HL-60/S4 (cell line): ENCODE data around the gene PDX1.

Source experiments
- in situ Hi-C: fragments of 300-500 bp; cut with MboI; formaldehyde crosslinking; loops from 2 replicates; pipeline ENCODE4 v1.14.3; 2022; ENCODE audit warnings: low sequenced_read_pairs

The PDX1 gene

GRCh38 chr13:27954406-27954851, 34.6 kb downstream of the PDX1 start:
- in situ Hi-C loops: loop anchor here (25.0 kb wide), 2 partner anchors 117 to 567 kb away; no protein-coding TSS in a partner anchor

DNA sequence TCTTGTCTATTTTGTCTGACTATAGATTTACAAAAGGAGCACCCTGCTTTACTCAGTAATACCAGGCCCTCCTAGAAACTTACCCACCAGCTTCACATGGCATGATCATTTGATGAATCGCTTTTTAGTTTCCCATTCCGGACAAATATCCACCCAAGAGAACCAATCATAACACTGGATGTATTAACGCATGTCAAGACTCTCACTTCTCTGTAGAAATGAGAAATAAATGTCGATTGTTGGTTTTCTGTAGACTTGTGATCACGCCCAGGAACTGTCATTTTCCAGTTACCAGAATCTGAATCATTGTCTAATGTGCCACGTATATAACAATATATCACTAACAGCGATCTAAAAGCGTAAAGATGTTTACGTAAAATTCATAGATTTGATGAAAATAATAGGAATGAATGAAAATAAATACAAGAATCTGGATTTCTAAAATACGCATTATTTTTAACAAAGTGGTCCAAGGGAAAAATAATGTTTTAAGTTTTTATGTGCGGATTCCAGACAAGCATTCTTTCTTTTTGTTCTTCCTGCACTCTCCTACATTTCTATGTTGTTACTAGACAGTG, 35.3 kb downstream of the PDX1 start:
- in situ Hi-C loops: loop anchor here (25.0 kb wide), 2 partner anchors 118 to 568 kb away; no protein-coding TSS in a partner anchor

DNA sequence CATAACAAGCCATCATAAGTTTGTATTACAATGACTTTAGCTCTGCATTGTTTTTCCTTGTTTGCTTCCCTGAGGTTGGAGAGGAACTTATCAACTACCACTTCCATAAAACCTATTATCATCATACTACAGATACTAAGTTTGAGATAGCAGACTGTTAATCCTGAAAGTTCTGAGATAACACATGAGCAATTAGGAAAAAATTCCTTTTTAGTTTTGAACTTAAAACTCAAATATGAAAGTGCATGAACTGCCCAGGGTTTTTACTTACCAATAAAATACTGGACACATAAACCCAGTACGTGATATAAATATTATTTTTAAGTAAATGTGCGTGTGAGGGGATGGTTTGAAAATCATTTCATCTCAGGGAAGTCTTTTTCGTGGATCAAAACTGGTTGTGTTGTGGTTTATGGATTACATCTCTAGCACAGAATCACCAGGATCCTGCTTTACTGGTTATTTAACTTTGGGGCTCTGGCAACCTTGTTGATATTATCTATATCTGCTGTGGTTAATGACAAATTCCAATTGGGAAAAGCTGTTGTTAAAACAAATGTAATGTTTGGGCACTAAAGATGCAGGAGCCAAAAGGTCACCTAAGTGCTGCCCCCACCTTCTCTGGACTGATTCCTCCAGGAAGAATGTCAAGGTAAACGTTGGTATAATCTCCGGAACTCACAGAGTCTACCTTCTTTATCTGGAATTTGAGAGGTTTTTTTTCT, 36.9 kb downstream of the PDX1 start:
- in situ Hi-C loops: loop anchor here (25.0 kb wide), 2 partner anchors 119 to 569 kb away; no protein-coding TSS in a partner anchor

DNA sequence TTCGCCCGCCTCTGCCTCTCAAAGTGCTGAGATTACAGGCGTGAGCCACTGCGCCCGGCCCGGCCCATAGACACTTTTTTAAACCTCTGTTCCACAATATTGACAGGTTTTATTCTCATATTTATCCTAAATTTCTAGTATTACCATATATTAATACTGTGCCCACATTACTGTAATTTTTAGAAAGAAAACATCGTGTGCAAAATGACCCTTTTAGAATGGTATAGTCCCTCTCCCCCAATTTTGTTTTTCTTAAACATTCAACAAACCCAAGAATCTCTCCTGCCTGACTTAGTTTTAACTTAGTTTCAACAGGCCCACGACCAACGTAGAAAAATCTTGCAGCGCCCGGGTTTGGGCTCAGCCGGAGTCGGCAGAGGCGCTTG, 40.2 kb downstream of the PDX1 start:
- in situ Hi-C loops: loop anchor here (25.0 kb wide), 2 partner anchors 123 to 573 kb away; no protein-coding TSS in a partner anchor

DNA sequence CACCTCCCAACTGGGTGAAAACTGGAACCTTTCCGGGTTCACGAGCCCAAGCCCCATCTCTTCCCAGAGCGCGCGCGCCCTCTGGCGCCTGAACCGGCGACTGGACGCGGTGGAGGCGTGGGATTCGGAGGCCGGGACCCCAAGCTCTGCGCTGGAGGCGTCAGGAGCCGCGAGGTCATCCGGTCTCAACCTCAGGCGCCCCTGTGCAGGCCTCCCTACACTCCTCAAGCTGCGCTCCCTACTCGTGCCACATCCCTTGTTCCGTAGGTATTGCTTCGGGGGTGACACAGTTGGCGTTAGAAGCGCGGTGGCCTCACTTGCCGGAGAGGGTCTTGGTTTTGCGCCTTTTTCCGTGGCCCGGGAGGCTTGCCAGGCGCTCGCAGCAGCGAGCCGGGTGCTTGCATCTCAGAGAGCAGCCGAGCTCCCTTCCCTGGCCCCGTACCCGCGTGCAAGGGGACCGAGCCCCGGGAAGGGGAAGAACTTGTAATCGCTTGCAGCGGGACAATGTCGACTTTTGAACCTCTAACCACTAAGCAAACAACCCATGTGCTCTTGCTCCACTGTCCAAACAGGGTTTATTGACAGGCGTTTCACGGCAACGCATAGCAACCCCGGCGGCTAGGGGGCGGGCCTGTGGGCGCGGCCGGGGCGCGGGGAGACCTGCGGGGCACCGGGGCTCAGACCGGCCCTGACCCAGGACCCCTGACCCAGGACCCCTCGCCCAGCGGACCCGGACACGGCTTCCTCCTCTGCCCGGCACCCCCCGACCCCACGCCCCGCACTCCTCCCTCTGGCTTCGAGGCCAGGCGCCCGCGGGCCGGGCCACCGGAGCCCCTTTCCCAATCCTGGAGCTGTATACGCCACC, 40.8 kb downstream of the PDX1 start:
- in situ Hi-C loops: loop anchor here (25.0 kb wide), 2 partner anchors 123 to 573 kb away; no protein-coding TSS in a partner anchor

GRCh38 chr13:27961227-27962085, 41.7 kb downstream of the PDX1 start:
- in situ Hi-C loops: loop anchor here (25.0 kb wide), 2 partner anchors 124 to 574 kb away; no protein-coding TSS in a partner anchor

GRCh38 chr13:27962128-27962841, 42.5 kb downstream of the PDX1 start:
- in situ Hi-C loops: loop anchor here (25.0 kb wide), 2 partner anchors 125 to 575 kb away; no protein-coding TSS in a partner anchor

DNA sequence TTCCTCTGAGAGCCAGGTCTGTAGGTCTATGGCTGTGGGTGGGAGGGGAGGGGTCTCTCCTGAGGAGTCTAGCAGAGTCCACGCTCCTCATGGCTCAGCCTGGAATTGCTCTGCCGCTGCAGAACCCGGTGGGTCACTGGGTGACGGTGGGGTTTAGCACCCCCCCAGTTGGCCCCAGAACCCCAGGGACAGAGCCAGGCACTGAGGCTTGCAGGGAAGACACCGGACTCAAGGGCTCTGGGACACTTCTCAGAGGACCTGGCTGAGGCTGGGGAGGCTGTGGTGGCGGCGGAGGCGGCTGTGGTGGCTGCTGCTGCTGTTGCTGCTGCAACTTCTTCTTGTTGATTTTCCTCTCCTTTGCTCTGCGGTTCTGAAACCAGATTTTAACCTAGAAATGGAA, 43.2 kb downstream of the PDX1 start:
- in situ Hi-C loops: loop anchor here (25.0 kb wide), 2 partner anchors 126 to 576 kb away; no protein-coding TSS in a partner anchor

DNA sequence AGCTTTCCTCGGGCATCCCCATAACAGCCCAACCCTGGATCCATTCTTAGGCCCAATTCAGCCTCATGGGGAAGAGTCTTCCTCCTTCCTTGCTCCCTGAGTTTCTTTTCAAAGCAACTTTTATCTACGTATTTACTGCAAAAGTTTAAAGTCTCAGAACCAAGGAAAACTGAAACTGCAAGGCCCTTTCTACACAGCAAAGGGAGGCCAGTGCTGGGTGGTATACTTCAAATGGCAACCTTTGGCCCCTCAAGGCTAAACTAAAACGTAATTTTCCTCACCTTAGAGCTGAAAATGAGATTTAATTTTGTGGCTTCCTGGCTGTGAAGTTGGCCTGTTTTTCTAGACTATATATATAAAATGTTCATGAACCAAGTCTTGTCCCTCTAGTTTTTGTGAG, 43.7 kb downstream of the PDX1 start:
- in situ Hi-C loops: loop anchor here (25.0 kb wide), 2 partner anchors 126 to 576 kb away; no protein-coding TSS in a partner anchor

- in situ Hi-C loops: loop anchor here (25.0 kb wide), 2 partner anchors 127 to 577 kb away; no protein-coding TSS in a partner anchor
These were observed 44.4 kb downstream of the PDX1 start for GRCh38 chr13:27964206-27964605.

DNA sequence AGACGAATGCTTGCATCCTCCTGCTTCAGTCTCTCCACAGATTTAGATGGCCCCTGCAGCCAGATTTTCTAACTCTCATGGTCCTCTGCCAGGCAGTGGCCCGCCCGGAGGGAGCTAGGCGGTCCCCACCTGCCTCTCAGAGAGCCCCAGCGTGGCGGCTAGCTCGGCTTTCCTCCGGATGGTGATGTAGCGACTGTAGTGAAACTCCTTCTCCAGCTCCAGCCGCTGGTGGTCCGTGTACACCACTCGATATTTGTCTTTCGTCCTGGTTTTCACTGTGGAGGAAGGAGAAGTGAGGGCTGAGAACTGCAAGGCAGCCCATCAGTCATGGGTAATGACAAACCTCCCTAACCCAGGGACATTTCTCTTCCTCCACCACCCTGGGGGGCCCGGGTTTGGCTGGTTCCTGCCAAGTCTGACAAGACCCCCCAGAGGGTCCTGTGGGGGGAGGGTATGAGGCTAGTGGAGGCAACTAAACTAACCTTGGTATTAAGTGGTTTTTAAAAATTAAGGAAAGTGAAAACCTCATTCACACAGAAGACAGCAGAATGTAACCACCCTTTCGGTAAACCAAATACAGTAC, 45.0 kb downstream of the PDX1 start:
- in situ Hi-C loops: loop anchor here (25.0 kb wide), 2 partner anchors 128 to 578 kb away; no protein-coding TSS in a partner anchor

- in situ Hi-C loops: loop anchor here (25.0 kb wide), 2 partner anchors 128 to 578 kb away; no protein-coding TSS in a partner anchor
These were observed 45.5 kb downstream of the PDX1 start for GRCh38 chr13:27965343-27965739.

DNA sequence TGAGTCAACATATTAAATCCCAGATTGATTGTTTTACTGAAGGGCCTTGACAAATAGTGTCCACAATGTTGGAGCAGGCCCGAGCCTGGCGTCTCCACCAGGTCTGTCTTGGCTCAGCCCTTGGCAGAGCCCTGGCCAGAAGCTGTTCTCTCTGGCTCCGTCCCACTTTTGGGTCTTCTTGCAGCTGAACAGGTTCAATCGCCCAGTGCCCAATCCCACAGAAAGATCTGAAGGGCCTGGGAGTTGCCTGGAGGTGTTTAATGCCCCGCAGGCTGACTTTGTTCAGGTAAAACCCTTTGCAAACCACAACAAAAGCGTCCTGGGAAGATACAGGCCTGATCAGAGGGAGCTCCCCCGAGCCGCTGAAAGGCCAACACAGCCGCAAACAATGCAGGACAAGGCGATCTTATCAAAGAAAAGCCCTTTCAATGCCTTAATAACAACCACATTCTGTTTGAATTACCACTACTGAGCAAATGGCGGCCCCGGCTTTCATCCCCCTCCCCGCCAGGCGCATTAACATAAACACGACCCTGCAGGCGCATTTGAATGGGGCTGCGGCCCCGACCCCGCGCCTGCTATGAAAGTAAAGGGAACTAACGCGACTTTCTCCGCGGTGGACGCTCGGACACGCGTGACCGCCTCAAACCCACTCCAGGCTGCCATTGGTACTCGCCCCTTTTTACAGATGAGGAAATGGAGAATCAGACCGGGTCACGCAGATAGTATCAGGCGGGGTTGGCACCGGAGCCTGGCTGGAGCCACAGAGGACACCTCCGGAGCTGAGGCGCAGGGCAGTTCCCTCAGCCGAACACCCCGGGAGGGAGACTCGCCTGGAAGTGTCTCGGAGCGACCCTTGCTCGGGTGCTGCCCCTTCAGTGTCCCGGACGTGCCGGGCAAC, 46.2 kb downstream of the PDX1 start:
- in situ Hi-C loops: loop anchor here (25.0 kb wide), 2 partner anchors 129 to 579 kb away; no protein-coding TSS in a partner anchor

DNA sequence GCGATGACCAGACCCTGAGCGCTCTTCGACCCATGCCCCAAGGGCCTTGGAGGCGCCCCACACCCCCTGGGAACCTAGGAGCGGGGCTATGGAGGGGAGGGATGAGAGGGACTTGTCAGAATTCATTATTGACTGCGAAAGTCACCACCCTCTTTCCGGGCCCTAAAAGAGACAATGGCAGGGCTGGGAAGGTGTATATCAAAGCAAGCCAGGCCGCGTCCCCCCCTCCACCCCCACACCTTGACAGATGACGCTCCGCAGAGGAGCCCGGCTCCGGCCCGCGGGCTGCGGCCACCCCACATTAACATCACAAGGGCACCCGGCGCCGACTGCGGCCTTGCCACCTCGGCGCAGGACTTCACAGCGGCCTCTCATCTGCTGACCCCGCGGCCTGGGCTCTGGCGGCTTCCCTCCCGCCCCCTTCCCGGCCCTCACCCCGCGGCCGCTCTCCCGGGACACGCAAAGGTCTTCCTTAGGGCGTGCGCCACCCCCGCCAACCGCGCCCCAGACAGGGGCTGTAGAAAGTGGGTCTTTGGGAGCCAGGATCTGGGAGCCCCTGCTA, 46.9 kb downstream of the PDX1 start:
- in situ Hi-C loops: loop anchor here (25.0 kb wide), 2 partner anchors 129 to 579 kb away; no protein-coding TSS in a partner anchor

DNA sequence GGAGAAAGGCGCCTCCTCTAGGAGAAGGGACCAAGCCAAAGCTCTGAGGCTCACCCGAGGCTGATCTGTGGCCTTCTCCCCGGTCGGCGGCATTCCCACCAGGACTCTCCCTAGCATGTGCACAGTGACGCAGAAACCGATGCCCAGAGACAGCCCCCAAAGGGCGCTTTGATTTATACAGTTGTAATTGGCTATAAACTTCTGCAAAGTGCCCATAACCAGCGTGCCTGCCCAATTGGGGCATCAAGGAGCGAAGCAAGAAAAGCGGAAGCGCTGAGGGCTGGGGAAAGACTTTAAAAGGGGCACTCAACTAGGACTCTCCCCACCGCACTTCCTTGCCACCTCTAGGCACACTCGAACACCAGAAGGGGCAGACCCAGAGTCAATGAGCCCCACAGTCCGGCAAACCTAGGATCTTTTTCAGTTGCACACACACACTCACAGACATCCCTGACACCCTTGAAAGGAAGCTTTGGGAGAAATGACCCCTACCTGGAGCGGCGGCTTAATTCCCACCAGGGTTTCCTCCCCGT, 47.5 kb downstream of the PDX1 start:
- in situ Hi-C loops: loop anchor here (25.0 kb wide), 2 partner anchors 130 to 580 kb away; no protein-coding TSS in a partner anchor

- in situ Hi-C loops: loop anchor here (25.0 kb wide), 2 partner anchors 131 to 581 kb away; no protein-coding TSS in a partner anchor
These were observed 48.0 kb downstream of the PDX1 start for GRCh38 chr13:27967736-27968315.
